ENCODE measurements around the gene KIFC3. TPM values are rescaled to one million over a fixed set of nuclear protein-coding genes. Genes with fewer than 3 reads are reported as not detected.

KIFC3 gene
- total RNA-seq, 1 donor from 2014 or later: 96.9 TPM

GRCh38 chr16:57795431-57795878 lies 6.8 kb downstream of the KIFC3 start:
- Histone ChIP-seq H3K4me3 (ENCODE audit: insufficient read depth, low read depth, low read length) (no peak overlapping the region), H3K9ac (ENCODE audit: low read length) (no peak overlapping the region), H3K4me2 (ENCODE audit: low read length) (no peak overlapping the region), H3K36me3 (ENCODE audit: insufficient read depth, low read length) (peaks cover 35% of the 10 kb centered on the region), H3K79me2 (ENCODE audit: insufficient read depth, low read length) (peaks cover 55% of the 10 kb centered on the region), H2AFZ (ENCODE audit: low read depth, low read length) (no peak overlapping the region), H3K4me1 (ENCODE audit: insufficient read depth, low read length) (peaks cover 15% of the 10 kb centered on the region), H3K9me3 (ENCODE audit: insufficient read depth, low read depth, low read length) (no peaks in the 10 kb centered on the region), H3K27ac (ENCODE audit: low read depth, low read length) (no peak overlapping the region), H4K20me1 (ENCODE audit: insufficient read depth, low read length) (peaks cover 81% of the 10 kb centered on the region), H3K27me3 (ENCODE audit: insufficient read depth, low read length) (no peaks in the 10 kb centered on the region)
- Mint-ChIP-seq H3K9me3 (ENCODE audit: unreplicated experiment) (no peaks in the 10 kb centered on the region), H3K27me3 (ENCODE audit: low read depth, unreplicated experiment) (no peaks in the 10 kb centered on the region), H3K4me1 (ENCODE audit: low read depth, unreplicated experiment) (peaks cover 33% of the 10 kb centered on the region), H3K27ac (ENCODE audit: unreplicated experiment) (peak overlapping the region; percentile 5), H3K4me3 (ENCODE audit: unreplicated experiment) (no peak overlapping the region), H3K36me3 (ENCODE audit: low read depth, unreplicated experiment) (peaks cover 4% of the 10 kb centered on the region)
- TF ChIP-seq CTCF (IDR thresholded peaks at IDR 0.05; ENCODE audit: insufficient read depth, low read depth, low read length): no peak
- no peak for TF ChIP-seq EZH2 (IDR thresholded peaks at IDR 0.05; ENCODE audit: insufficient read depth, low read length)
- DNase-seq (ENCODE audit: low read depth) (peak; percentile 41), FAIRE-seq (no peak)

GRCh38 chr16:57794849-57795430 lies 7.4 kb downstream of the KIFC3 start:
- Histone ChIP-seq H3K79me2 (ENCODE audit: insufficient read depth, low read length) (peaks cover 50% of the 10 kb centered on the region), H4K20me1 (ENCODE audit: insufficient read depth, low read length) (peaks cover 76% of the 10 kb centered on the region), H3K36me3 (ENCODE audit: insufficient read depth, low read length) (peaks cover 39% of the 10 kb centered on the region), H2AFZ (ENCODE audit: low read depth, low read length) (no peak overlapping the region), H3K9ac (ENCODE audit: low read length) (no peak overlapping the region), H3K9me3 (ENCODE audit: insufficient read depth, low read depth, low read length) (no peaks in the 10 kb centered on the region), H3K4me3 (ENCODE audit: insufficient read depth, low read depth, low read length) (no peak overlapping the region), H3K4me2 (ENCODE audit: low read length) (no peak overlapping the region), H3K4me1 (ENCODE audit: insufficient read depth, low read length) (peaks cover 10% of the 10 kb centered on the region), H3K27ac (ENCODE audit: low read depth, low read length) (no peak overlapping the region), H3K27me3 (ENCODE audit: insufficient read depth, low read length) (no peaks in the 10 kb centered on the region)
- H3K27me3 Mint-ChIP-seq (ENCODE audit: low read depth, unreplicated experiment): no peaks in the 10 kb centered on the region
- H3K27ac Mint-ChIP-seq (ENCODE audit: unreplicated experiment): no peak overlapping the region
- H3K36me3 Mint-ChIP-seq (ENCODE audit: low read depth, unreplicated experiment): peaks cover 4% of the 10 kb centered on the region
- TF ChIP-seq EZH2 (IDR thresholded peaks at IDR 0.05; ENCODE audit: insufficient read depth, low read length) (no peak), CTCF (IDR thresholded peaks at IDR 0.05; ENCODE audit: insufficient read depth, low read depth, low read length) (no peak)
- no peaks in the 10 kb centered on the region for H3K9me3 Mint-ChIP-seq (ENCODE audit: unreplicated experiment)
- no peak for DNase-seq (ENCODE audit: low read depth)
- H3K4me3 Mint-ChIP-seq (ENCODE audit: unreplicated experiment): no peak overlapping the region
- peaks cover 29% of the 10 kb centered on the region for H3K4me1 Mint-ChIP-seq (ENCODE audit: low read depth, unreplicated experiment)
- no peak for FAIRE-seq

GRCh38 chr16:57791893-57792461 lies 10.3 kb downstream of the KIFC3 start:
- Histone ChIP-seq H2AFZ (ENCODE audit: low read depth, low read length) (no peak overlapping the region), H3K9me3 (ENCODE audit: insufficient read depth, low read depth, low read length) (no peaks in the 10 kb centered on the region), H3K79me2 (ENCODE audit: insufficient read depth, low read length) (peaks cover 26% of the 10 kb centered on the region), H3K4me3 (ENCODE audit: insufficient read depth, low read depth, low read length) (no peak overlapping the region), H3K9ac (ENCODE audit: low read length) (no peak overlapping the region), H3K36me3 (ENCODE audit: insufficient read depth, low read length) (peaks cover 41% of the 10 kb centered on the region), H3K4me1 (ENCODE audit: insufficient read depth, low read length) (peaks cover 4% of the 10 kb centered on the region), H3K27ac (ENCODE audit: low read depth, low read length) (no peak overlapping the region), H3K27me3 (ENCODE audit: insufficient read depth, low read length) (no peaks in the 10 kb centered on the region), H3K4me2 (ENCODE audit: low read length) (no peak overlapping the region), H4K20me1 (ENCODE audit: insufficient read depth, low read length) (peaks cover 69% of the 10 kb centered on the region)
- no peaks in the 10 kb centered on the region for H3K9me3 Mint-ChIP-seq (ENCODE audit: unreplicated experiment)
- H3K4me1 Mint-ChIP-seq (ENCODE audit: low read depth, unreplicated experiment): peaks cover 8% of the 10 kb centered on the region
- H3K36me3 Mint-ChIP-seq (ENCODE audit: low read depth, unreplicated experiment): peaks cover 10% of the 10 kb centered on the region
- H3K27ac Mint-ChIP-seq (ENCODE audit: unreplicated experiment): no peak overlapping the region
- no peaks in the 10 kb centered on the region for H3K27me3 Mint-ChIP-seq (ENCODE audit: low read depth, unreplicated experiment)
- no peak overlapping the region for H3K4me3 Mint-ChIP-seq (ENCODE audit: unreplicated experiment)
- no peak for TF ChIP-seq EZH2 (IDR thresholded peaks at IDR 0.05; ENCODE audit: insufficient read depth, low read length)
- TF ChIP-seq CTCF (IDR thresholded peaks at IDR 0.05; ENCODE audit: insufficient read depth, low read depth, low read length): no peak
- FAIRE-seq: no peak
- no peak for DNase-seq (ENCODE audit: low read depth)
